Measurements from ENCODE around the gene TMEM219.

DNA sequence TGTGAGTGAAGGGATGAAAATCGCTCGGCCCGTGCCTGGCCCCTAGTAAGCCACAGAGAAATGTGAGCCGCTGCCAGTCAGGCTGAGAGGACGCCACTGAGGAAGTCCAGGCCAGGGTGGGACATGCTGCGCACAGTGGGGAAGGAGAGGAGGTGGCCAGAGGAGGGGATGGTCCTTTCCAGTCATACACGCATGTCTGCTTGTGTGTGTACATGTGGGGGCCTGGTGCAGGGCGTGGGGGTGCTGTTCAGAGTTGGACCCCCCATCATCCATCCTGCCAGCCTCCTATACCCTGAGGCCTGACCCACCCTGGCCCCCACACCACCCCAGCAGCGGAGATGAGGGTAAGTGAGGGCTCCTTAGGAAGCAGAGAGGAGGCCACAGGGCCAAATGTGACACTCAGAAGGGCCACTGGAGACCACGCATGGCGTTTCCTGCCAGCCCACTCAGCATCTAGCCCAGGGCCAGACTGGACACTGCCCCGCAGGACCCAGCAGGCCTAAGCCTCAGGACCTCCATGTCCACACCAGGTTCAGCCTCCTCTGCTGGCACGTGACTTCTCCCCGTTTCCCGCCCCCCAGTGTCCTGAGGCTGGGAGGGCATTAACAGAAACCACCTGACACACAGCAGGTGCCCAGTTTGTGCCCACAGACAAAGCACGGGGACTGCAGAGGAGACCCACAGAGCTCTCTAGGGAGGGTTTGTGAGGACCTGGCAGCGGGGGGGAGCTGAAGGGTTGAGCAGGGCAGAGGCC, 42.0 kb downstream of the TMEM219 start:
- TF ChIP-seq POLR2A (IDR thresholded peaks at IDR 0.05), result no peak
- TF ChIP-seq, protein P1, sequence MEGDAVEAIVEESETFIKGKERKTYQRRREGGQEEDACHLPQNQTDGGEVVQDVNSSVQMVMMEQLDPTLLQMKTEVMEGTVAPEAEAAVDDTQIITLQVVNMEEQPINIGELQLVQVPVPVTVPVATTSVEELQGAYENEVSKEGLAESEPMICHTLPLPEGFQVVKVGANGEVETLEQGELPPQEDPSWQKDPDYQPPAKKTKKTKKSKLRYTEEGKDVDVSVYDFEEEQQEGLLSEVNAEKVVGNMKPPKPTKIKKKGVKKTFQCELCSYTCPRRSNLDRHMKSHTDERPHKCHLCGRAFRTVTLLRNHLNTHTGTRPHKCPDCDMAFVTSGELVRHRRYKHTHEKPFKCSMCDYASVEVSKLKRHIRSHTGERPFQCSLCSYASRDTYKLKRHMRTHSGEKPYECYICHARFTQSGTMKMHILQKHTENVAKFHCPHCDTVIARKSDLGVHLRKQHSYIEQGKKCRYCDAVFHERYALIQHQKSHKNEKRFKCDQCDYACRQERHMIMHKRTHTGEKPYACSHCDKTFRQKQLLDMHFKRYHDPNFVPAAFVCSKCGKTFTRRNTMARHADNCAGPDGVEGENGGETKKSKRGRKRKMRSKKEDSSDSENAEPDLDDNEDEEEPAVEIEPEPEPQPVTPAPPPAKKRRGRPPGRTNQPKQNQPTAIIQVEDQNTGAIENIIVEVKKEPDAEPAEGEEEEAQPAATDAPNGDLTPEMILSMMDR (IDR thresholded peaks at IDR 0.05), result no peak
- TF ChIP-seq POLR2AphosphoS5 (IDR thresholded peaks at IDR 0.05), result no peak
- TF ChIP-seq EP300 (IDR thresholded peaks at IDR 0.05), result no peak
